OCI-LY1 (cell line): ENCODE measurements around the gene RHEX.

Experiments used
- EZH2 ChIP-seq: fragments of 200-600 bp; sonication (generic), shearing (Covaris generic); IDR thresholded peaks from 2 replicates; pipeline ENCODE4 v1.8.0; 2017; ENCODE audit warnings: borderline replicate concordance, mixed run types, mild to moderate bottlenecking, antibody characterized with exemption, low read length, moderate library complexity, mixed read lengths
- TF ChIP-seq, protein P1 (sequence below): fragments of 200-600 bp; sonication (generic), shearing (Covaris generic); IDR thresholded peaks from 2 replicates; pipeline ENCODE4 v1.5.1; 2017; ENCODE audit warnings: mild to moderate bottlenecking, antibody characterized with exemption, low read length, moderate library complexity, mixed read lengths

DNA sequence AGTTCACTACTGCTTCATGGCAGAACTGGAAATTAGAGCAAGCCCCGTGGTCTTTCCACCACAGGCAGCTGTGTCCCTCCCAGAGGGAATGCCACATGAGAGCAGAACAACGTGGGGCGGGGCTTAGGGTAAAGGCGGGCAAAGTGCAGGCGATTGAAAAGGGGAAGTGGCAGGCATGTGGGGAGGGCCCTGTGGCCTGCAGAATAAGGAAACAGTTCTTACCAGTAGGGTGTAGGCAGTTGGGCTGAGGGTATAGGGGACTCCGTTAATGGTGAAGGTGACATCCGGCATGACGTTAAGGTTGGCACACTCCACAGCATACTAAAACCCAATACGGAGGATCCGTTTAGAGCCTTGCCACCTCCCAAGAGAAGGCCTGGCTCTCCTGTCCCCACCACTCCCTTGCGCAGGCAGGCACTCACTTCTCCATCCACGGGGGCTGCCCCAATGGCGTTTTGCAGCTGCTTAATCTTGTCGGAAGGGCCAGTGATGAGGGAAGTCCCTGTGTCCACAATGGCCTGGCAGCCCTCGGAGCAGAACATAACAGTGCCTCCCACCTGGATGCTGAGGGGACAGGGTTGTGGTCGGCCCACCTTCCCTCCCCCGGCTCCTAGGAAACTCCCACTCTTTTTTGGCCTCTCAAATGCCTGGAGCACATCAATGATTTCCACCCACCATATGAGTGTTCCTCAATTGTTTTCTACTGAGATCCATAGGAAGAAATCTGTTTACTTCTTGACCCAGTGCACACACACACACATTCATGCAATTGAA, 40.7 kb upstream of the RHEX start:
- TF ChIP-seq EZH2, result no peak
- TF ChIP-seq, protein P1, sequence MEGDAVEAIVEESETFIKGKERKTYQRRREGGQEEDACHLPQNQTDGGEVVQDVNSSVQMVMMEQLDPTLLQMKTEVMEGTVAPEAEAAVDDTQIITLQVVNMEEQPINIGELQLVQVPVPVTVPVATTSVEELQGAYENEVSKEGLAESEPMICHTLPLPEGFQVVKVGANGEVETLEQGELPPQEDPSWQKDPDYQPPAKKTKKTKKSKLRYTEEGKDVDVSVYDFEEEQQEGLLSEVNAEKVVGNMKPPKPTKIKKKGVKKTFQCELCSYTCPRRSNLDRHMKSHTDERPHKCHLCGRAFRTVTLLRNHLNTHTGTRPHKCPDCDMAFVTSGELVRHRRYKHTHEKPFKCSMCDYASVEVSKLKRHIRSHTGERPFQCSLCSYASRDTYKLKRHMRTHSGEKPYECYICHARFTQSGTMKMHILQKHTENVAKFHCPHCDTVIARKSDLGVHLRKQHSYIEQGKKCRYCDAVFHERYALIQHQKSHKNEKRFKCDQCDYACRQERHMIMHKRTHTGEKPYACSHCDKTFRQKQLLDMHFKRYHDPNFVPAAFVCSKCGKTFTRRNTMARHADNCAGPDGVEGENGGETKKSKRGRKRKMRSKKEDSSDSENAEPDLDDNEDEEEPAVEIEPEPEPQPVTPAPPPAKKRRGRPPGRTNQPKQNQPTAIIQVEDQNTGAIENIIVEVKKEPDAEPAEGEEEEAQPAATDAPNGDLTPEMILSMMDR, result no peak
